ENCODE data around the gene KLHL29. TPM values are rescaled to one million over a fixed set of nuclear protein-coding genes. Genes with fewer than 3 reads are reported as not detected.

Gene KLHL29
- total RNA-seq, 1 experiment from 2014 or later = 7.7 TPM

- no peaks in the 10 kb centered on the region for H3K27me3 ChIP-seq (ENCODE audit: control insufficient read depth, insufficient read depth, low read length)
- DNase-seq (ENCODE audit: low read depth, low spot score) = no peak
- TF ChIP-seq, protein P1, sequence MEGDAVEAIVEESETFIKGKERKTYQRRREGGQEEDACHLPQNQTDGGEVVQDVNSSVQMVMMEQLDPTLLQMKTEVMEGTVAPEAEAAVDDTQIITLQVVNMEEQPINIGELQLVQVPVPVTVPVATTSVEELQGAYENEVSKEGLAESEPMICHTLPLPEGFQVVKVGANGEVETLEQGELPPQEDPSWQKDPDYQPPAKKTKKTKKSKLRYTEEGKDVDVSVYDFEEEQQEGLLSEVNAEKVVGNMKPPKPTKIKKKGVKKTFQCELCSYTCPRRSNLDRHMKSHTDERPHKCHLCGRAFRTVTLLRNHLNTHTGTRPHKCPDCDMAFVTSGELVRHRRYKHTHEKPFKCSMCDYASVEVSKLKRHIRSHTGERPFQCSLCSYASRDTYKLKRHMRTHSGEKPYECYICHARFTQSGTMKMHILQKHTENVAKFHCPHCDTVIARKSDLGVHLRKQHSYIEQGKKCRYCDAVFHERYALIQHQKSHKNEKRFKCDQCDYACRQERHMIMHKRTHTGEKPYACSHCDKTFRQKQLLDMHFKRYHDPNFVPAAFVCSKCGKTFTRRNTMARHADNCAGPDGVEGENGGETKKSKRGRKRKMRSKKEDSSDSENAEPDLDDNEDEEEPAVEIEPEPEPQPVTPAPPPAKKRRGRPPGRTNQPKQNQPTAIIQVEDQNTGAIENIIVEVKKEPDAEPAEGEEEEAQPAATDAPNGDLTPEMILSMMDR (IDR thresholded peaks at IDR 0.05) = no peak
- no peak for TF ChIP-seq POLR2AphosphoS5 (IDR thresholded peaks at IDR 0.05; ENCODE audit: low read depth, low read length)
- TF ChIP-seq, protein P2, sequence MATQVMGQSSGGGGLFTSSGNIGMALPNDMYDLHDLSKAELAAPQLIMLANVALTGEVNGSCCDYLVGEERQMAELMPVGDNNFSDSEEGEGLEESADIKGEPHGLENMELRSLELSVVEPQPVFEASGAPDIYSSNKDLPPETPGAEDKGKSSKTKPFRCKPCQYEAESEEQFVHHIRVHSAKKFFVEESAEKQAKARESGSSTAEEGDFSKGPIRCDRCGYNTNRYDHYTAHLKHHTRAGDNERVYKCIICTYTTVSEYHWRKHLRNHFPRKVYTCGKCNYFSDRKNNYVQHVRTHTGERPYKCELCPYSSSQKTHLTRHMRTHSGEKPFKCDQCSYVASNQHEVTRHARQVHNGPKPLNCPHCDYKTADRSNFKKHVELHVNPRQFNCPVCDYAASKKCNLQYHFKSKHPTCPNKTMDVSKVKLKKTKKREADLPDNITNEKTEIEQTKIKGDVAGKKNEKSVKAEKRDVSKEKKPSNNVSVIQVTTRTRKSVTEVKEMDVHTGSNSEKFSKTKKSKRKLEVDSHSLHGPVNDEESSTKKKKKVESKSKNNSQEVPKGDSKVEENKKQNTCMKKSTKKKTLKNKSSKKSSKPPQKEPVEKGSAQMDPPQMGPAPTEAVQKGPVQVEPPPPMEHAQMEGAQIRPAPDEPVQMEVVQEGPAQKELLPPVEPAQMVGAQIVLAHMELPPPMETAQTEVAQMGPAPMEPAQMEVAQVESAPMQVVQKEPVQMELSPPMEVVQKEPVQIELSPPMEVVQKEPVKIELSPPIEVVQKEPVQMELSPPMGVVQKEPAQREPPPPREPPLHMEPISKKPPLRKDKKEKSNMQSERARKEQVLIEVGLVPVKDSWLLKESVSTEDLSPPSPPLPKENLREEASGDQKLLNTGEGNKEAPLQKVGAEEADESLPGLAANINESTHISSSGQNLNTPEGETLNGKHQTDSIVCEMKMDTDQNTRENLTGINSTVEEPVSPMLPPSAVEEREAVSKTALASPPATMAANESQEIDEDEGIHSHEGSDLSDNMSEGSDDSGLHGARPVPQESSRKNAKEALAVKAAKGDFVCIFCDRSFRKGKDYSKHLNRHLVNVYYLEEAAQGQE (IDR thresholded peaks at IDR 0.05; ENCODE audit: insufficient read depth in 1 of 2, low read depth in 2 of 2, low read length in 1 of 2) = no peak
- TF ChIP-seq SIN3A (IDR thresholded peaks at IDR 0.05; ENCODE audit: borderline replicate concordance, insufficient read depth, low read depth, low read length) = no peak
- TF ChIP-seq TCF7L2 (IDR thresholded peaks at IDR 0.05; ENCODE audit: low read depth, low read length) = no peak
- in situ Hi-C loops (cut with HindIII; ENCODE audit: low pct_unique_long_range_greater_than_20kb, low sequenced_read_pairs) (no loop called here), intact Hi-C loops (cut with micrococcal nuclease; ENCODE audit: unreplicated experiment) (no loop called here)
- no peak overlapping the region for H3K4me3 ChIP-seq (ENCODE audit: low read depth in 2 of 2, low read length in 2 of 2)
- peak; percentile 72 for ATAC-seq
- ChIA-PET CTCF (no interaction called here), POLR2A (no interaction called here)
- no peaks in the 10 kb centered on the region for H3K36me3 ChIP-seq (ENCODE audit: control insufficient read depth, insufficient read depth, low read length)
- H3K27ac ChIP-seq (ENCODE audit: low read length) = no peak overlapping the region
- BruUV-seq (replicated peaks) = no TSS peak
- no peaks in the 10 kb centered on the region for H3K9me3 ChIP-seq (ENCODE audit: control insufficient read depth, insufficient read depth, low read depth, low read length)
- peaks cover 4% of the 10 kb centered on the region for H3K4me1 ChIP-seq (ENCODE audit: control insufficient read depth, insufficient read depth, low read length)
Observed at GRCh38 chr2:23636426-23636825, 251.4 kb downstream of the KLHL29 start.

GRCh38 chr2:23637011-23637778, 252.2 kb downstream of the KLHL29 start:
- Histone ChIP-seq H3K27ac (ENCODE audit: low read length) (no peak overlapping the region), H3K36me3 (ENCODE audit: control insufficient read depth, insufficient read depth, low read length) (no peaks in the 10 kb centered on the region), H3K9me3 (ENCODE audit: control insufficient read depth, insufficient read depth, low read depth, low read length) (no peaks in the 10 kb centered on the region), H3K4me1 (ENCODE audit: control insufficient read depth, insufficient read depth, low read length) (peaks cover 4% of the 10 kb centered on the region), H3K27me3 (ENCODE audit: control insufficient read depth, insufficient read depth, low read length) (no peaks in the 10 kb centered on the region), H3K4me3 (ENCODE audit: low read depth in 2 of 2, low read length in 2 of 2) (no peak overlapping the region)
- peak; percentile 44 for ATAC-seq
- TF ChIP-seq POLR2AphosphoS5 (IDR thresholded peaks at IDR 0.05; ENCODE audit: low read depth, low read length) (no peak), SIN3A (IDR thresholded peaks at IDR 0.05; ENCODE audit: borderline replicate concordance, insufficient read depth, low read depth, low read length) (no peak), TCF7L2 (IDR thresholded peaks at IDR 0.05; ENCODE audit: low read depth, low read length) (no peak)
- TF ChIP-seq, protein P1 (IDR thresholded peaks at IDR 0.05) = no peak
- TF ChIP-seq, protein P2 (IDR thresholded peaks at IDR 0.05; ENCODE audit: insufficient read depth in 1 of 2, low read depth in 2 of 2, low read length in 1 of 2) = no peak
- DNase-seq (ENCODE audit: low read depth, low spot score) = no peak
- in situ Hi-C loops (cut with HindIII; ENCODE audit: low pct_unique_long_range_greater_than_20kb, low sequenced_read_pairs) = no loop called here
- CTCF ChIA-PET = no interaction called here
- intact Hi-C loops (cut with micrococcal nuclease; ENCODE audit: unreplicated experiment) = no loop called here
- POLR2A ChIA-PET = no interaction called here
- BruUV-seq (replicated peaks) = no TSS peak

Data from Panc1 (cell line).